Measurements from ENCODE around the gene REG1B. TPM values are rescaled to one million over a fixed set of nuclear protein-coding genes. Genes with fewer than 3 reads are reported as not detected.
A peak's percentile ranks its signal among the peaks of the same experiment; 100 is the strongest.

The REG1B gene
- total RNA-seq, 4 donors from 2014 or later: not detected

DNA sequence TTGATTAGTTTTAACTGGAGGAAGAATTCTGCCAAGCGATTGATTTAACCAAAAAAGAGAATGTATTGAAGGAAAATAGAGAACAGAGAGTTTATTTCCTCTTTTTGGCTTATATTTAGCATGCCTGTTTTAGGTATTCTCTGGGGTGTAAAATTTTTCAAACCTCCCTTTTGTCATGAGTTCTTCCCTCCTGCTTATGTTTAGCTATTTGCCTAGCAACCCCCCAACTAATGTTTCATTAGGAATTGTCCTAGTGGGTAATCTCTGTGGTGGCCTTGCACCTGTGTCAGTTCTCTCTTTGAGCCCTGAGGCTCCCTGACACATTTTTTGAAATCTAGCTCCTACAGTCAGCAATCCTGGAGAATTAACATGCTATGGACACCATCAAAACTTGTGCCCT, 12.5 kb upstream of the REG1B start:
- Histone ChIP-seq H3K4me3 (no peak overlapping the region), H3K4me1 (no peaks in the 10 kb centered on the region), H3K27ac (no peak overlapping the region), H3K9me3 (peaks cover 12% of the 10 kb centered on the region), H3K36me3 (no peaks in the 10 kb centered on the region), H3K27me3 (no peaks in the 10 kb centered on the region)
- TF ChIP-seq EP300 (IDR thresholded peaks at IDR 0.05) (no peak), POLR2A (IDR thresholded peaks at IDR 0.05) (no peak)
- no peak for DNase-seq (ENCODE audit: low spot score in 2 of 2)
- 85% methylated on average over 1 of the region's 1 CpG for WGBS

DNA sequence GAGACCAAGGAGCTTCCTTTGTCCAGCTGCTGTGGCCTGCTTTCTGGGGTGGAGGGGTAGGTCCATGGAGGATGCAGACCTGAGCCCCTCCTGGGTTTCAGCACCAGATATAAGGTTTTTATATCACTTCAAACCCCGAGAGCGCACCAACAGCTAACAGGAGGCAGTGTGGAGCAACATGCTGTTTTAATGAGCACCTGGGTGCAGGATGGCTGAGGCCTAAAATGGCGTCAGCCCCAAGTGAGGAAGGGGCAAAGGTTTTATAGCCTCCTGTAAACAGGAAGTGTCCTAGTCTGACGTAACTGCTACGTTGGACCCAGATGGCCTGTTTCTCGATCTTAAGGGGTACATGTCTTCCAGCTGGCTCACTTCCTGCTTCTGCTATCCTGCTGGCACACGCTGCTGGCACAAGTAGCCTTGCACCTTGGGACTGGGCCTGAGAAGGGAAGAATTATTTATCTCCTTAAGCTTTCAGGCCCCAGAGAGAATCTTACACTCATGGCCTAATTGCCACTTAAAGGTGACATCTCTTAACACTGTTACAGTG, 11.4 kb upstream of the REG1B start:
- no peaks in the 10 kb centered on the region for H3K4me1 ChIP-seq
- DNase-seq (ENCODE audit: low spot score in 2 of 2): no peak
- no peaks in the 10 kb centered on the region for H3K36me3 ChIP-seq
- no peaks in the 10 kb centered on the region for H3K27me3 ChIP-seq
- no peak overlapping the region for H3K4me3 ChIP-seq
- no peak overlapping the region for H3K27ac ChIP-seq
- peaks cover 8% of the 10 kb centered on the region for H3K9me3 ChIP-seq
- 46% methylated on average over 4 of the region's 7 CpGs for WGBS
- TF ChIP-seq, protein P1, sequence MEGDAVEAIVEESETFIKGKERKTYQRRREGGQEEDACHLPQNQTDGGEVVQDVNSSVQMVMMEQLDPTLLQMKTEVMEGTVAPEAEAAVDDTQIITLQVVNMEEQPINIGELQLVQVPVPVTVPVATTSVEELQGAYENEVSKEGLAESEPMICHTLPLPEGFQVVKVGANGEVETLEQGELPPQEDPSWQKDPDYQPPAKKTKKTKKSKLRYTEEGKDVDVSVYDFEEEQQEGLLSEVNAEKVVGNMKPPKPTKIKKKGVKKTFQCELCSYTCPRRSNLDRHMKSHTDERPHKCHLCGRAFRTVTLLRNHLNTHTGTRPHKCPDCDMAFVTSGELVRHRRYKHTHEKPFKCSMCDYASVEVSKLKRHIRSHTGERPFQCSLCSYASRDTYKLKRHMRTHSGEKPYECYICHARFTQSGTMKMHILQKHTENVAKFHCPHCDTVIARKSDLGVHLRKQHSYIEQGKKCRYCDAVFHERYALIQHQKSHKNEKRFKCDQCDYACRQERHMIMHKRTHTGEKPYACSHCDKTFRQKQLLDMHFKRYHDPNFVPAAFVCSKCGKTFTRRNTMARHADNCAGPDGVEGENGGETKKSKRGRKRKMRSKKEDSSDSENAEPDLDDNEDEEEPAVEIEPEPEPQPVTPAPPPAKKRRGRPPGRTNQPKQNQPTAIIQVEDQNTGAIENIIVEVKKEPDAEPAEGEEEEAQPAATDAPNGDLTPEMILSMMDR (IDR thresholded peaks at IDR 0.05): no peak
- TF ChIP-seq EP300 (IDR thresholded peaks at IDR 0.05) (no peak), POLR2A (IDR thresholded peaks at IDR 0.05) (no peak), POLR2AphosphoS5 (IDR thresholded peaks at IDR 0.05) (no peak)

DNA sequence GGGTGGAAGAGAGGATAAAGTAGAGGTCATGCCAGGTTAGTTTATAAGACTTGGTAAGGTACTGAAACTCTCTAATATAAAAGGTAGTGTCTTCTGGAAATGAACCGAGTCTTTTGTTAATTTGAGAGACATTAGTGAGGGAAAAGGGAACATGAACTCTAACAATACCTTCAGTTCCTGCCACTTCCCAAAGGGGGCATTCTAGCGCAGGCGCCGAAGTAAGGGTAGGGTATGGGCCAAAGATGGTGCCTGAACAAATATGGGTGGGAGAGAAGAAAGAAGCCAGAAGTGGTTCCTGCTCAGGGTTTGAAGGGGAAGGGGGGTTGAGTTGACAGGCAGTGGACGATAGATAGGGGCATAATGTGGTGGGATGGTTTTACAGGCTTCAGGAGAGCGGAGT, 10.1 kb upstream of the REG1B start:
- Histone ChIP-seq H3K27me3 (no peaks in the 10 kb centered on the region), H3K4me1 (no peaks in the 10 kb centered on the region), H3K9me3 (peaks cover 8% of the 10 kb centered on the region), H3K27ac (no peak overlapping the region), H3K36me3 (no peaks in the 10 kb centered on the region), H3K4me3 (no peak overlapping the region)
- WGBS: 92% methylated on average over 6 of the region's 6 CpGs
- TF ChIP-seq POLR2AphosphoS5 (IDR thresholded peaks at IDR 0.05) (no peak), POLR2A (IDR thresholded peaks at IDR 0.05) (no peak), EP300 (IDR thresholded peaks at IDR 0.05) (no peak)
- TF ChIP-seq, protein P1 (IDR thresholded peaks at IDR 0.05): no peak
- DNase-seq (ENCODE audit: low spot score in 2 of 2): no peak

DNA sequence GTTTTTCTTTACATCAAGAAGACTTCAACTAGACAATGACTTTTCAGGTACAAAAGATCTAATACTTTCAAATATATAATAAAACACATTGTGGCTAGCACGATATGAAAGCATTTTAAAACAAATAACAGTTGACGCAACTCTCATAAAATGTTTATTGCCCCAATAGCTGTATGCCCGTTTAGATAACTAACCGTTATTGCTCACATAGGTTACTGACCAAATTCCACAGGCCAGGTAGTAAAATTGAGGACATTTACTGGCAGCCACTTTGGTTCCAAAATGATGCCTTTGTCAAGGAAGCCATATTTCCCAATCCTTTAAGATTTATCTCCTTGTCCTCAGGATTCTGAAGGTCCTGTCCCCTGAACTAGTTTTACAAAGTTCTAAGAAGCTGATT, 2.9 kb upstream of the REG1B start:
- Histone ChIP-seq H3K4me3 (no peak overlapping the region), H3K9me3 (no peaks in the 10 kb centered on the region), H3K27ac (no peak overlapping the region), H3K27me3 (no peaks in the 10 kb centered on the region), H3K4me1 (no peaks in the 10 kb centered on the region), H3K36me3 (no peaks in the 10 kb centered on the region)
- no peak for DNase-seq (ENCODE audit: low spot score in 2 of 2)
- WGBS: 87% methylated on average over 4 of the region's 4 CpGs
- TF ChIP-seq, protein P1 (IDR thresholded peaks at IDR 0.05): no peak
- no peak for TF ChIP-seq POLR2AphosphoS5 (IDR thresholded peaks at IDR 0.05)
- no peak for TF ChIP-seq POLR2A (IDR thresholded peaks at IDR 0.05)
- TF ChIP-seq EP300 (IDR thresholded peaks at IDR 0.05): no peak

DNA sequence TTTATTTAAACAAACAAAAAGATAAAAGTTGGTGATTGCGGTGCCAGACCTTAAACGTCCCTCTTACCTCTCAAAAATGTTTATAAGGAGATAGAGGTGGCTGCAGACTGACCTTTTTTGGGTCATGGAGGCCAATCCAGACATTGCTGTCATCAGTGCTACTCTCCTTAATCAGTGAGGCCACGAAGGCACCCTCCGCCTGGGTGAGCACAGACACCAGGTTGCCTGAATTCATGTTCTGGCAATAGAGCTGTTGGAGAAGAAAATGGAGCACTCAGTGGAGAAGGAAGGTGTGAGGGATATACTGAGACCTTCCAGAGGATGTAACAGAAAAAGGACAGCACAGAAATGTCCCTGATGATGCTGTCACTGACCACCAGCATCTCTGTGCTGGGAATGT, 1.5 kb downstream of the REG1B start:
- H3K27ac ChIP-seq: no peak overlapping the region
- H3K9me3 ChIP-seq: no peaks in the 10 kb centered on the region
- TF ChIP-seq, protein P1 (IDR thresholded peaks at IDR 0.05): no peak
- no peak for TF ChIP-seq POLR2AphosphoS5 (IDR thresholded peaks at IDR 0.05)
- TF ChIP-seq POLR2A (IDR thresholded peaks at IDR 0.05): no peak
- TF ChIP-seq EP300 (IDR thresholded peaks at IDR 0.05): no peak
- WGBS: 86% methylated on average over 4 of the region's 4 CpGs
- H3K27me3 ChIP-seq: no peaks in the 10 kb centered on the region
- DNase-seq (ENCODE audit: low spot score in 2 of 2): no peak
- no peaks in the 10 kb centered on the region for H3K36me3 ChIP-seq
- no peak overlapping the region for H3K4me3 ChIP-seq
- no peaks in the 10 kb centered on the region for H3K4me1 ChIP-seq

DNA sequence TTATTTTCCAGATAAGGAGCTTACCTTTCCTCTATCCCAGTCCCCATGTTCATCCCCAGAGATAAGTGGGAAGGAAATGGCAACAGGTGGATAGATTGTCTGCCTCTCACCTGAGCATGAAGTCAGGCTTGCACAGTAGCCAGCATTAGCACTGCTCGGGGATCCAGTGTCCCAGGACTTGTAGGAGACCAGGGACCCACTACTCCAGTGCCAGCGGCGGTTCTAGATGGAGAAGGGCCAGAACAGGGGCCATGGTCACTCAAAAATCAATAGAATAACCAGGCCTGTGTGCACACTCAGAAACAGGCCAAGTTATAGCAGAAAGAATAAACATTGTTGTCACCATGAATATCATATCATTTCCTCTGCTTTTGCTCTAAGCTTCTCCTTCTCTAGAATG, 2.4 kb downstream of the REG1B start:
- Histone ChIP-seq H3K27me3 (no peaks in the 10 kb centered on the region), H3K27ac (no peak overlapping the region), H3K9me3 (no peaks in the 10 kb centered on the region), H3K4me1 (no peaks in the 10 kb centered on the region), H3K4me3 (no peak overlapping the region), H3K36me3 (no peaks in the 10 kb centered on the region)
- TF ChIP-seq EP300 (IDR thresholded peaks at IDR 0.05) (no peak), POLR2A (IDR thresholded peaks at IDR 0.05) (no peak), POLR2AphosphoS5 (IDR thresholded peaks at IDR 0.05) (no peak)
- TF ChIP-seq, protein P1 (IDR thresholded peaks at IDR 0.05): no peak
- peak in 1 of 2 donors; percentile 36 for DNase-seq (ENCODE audit: low spot score in 2 of 2)
- 79% methylated on average over 3 of the region's 3 CpGs for WGBS
